HepG2 (cell line): ENCODE data around the gene SFTA2. TPM values are rescaled to one million over a fixed set of nuclear protein-coding genes. Genes with fewer than 3 reads are reported as not detected.

Source experiments
- ATF1 ChIP-seq: IDR thresholded peaks from 2 replicates; pipeline ENCODE4 v1.6.1; 2016; ENCODE audit warnings: mild to moderate bottlenecking, control low read depth
- ATF7-NPFF ChIP-seq: sonication (generic); formaldehyde crosslinking; IDR thresholded peaks from 2 replicates; pipeline ENCODE4 v1.8.1; 2023; ENCODE audit warnings: mild to moderate bottlenecking, low read depth, missing genetic modification reagents, moderate library complexity
- ELF4 ChIP-seq: sonication (generic); formaldehyde crosslinking; IDR thresholded peaks from 2 replicates; pipeline ENCODE4 v1.5.0; 2020; ENCODE audit warnings: missing genetic modification reagents, mild to moderate bottlenecking, moderate library complexity, borderline replicate concordance
- EP300 ChIP-seq, 3 experiments: sonication (generic) in 1 of 3; formaldehyde crosslinking in 1 of 3; IDR thresholded peaks; 2 replicates each; pipeline versions ENCODE4 v1.5.1 to v1.6.1; 2011 to 2020; ENCODE audit warnings: low read depth in 2 of 3, low read length in 2 of 3, borderline replicate concordance in 1 of 3, improper control_type of control experiment in 1 of 3, mild to moderate bottlenecking in 1 of 3, missing genetic modification reagents in 1 of 3, moderate library complexity in 1 of 3
- FOXO4 ChIP-seq: sonication (generic); formaldehyde crosslinking; conservative IDR thresholded peaks from 2 replicates; pipeline ENCODE4 v1.8.1; 2023; ENCODE audit warnings: missing genetic modification reagents
- KLF6 ChIP-seq: IDR thresholded peaks from 2 replicates; pipeline ENCODE4 v1.8.0; 2016; ENCODE audit warnings: missing biosample characterization, missing genetic modification reagents
- NKX3-1 ChIP-seq: sonication (generic); formaldehyde crosslinking; IDR thresholded peaks from 2 replicates; pipeline ENCODE4 v1.5.0; 2020; ENCODE audit warnings: missing genetic modification reagents
- PBX2 ChIP-seq: IDR thresholded peaks from 2 replicates; pipeline ENCODE4 v1.6.1; 2016; ENCODE audit warnings: control low read depth
- PPARG ChIP-seq: conservative IDR thresholded peaks from 2 replicates; pipeline ENCODE4 v1.6.1; 2016; ENCODE audit warnings: missing biosample characterization, missing genetic modification reagents
- SALL2 ChIP-seq: sonication (generic); formaldehyde crosslinking; IDR thresholded peaks from 2 replicates; pipeline ENCODE4 v1.8.1; 2023; ENCODE audit warnings: mild to moderate bottlenecking, missing genetic modification reagents, inconsistent platforms
- TAF1 ChIP-seq: sonication (generic); formaldehyde crosslinking; IDR thresholded peaks from 2 replicates; pipeline ENCODE4 v1.4.0; 2020; ENCODE audit warnings: missing genetic modification reagents
- ZNF224 ChIP-seq: sonication (generic); formaldehyde crosslinking; IDR thresholded peaks from 2 replicates; pipeline ENCODE4 v1.5.0; 2020; ENCODE audit warnings: mild to moderate bottlenecking, missing genetic modification reagents
- ZNF343 ChIP-seq: sonication (generic); formaldehyde crosslinking; IDR thresholded peaks from 2 replicates; pipeline ENCODE4 v1.4.0; 2020; ENCODE audit warnings: mild to moderate bottlenecking, missing genetic modification reagents
- ZNF383 ChIP-seq: sonication (generic); formaldehyde crosslinking; IDR thresholded peaks from 2 replicates; pipeline ENCODE4 v1.4.0; 2020; ENCODE audit warnings: missing genetic modification reagents, mild to moderate bottlenecking, borderline replicate concordance
- ZNF484 ChIP-seq: sonication (generic); formaldehyde crosslinking; IDR thresholded peaks from 2 replicates; pipeline ENCODE4 v1.5.1; 2020; ENCODE audit warnings: mild to moderate bottlenecking, low read depth, missing genetic modification reagents, borderline replicate concordance
- ZNF558 ChIP-seq: sonication (generic); formaldehyde crosslinking; IDR thresholded peaks from 2 replicates; pipeline ENCODE4 v1.9.0; 2022; ENCODE audit warnings: mild to moderate bottlenecking, missing genetic modification reagents, borderline replicate concordance
- ZNF563 ChIP-seq: sonication (generic); formaldehyde crosslinking; IDR thresholded peaks from 2 replicates; pipeline ENCODE4 v1.8.0; 2022; ENCODE audit warnings: mild to moderate bottlenecking, moderate library complexity, missing genetic modification reagents
- ZNF574 ChIP-seq: sonication (generic); formaldehyde crosslinking; IDR thresholded peaks from 2 replicates; pipeline ENCODE4 v1.4.0; 2020; ENCODE audit warnings: missing genetic modification reagents
- ZNF761 ChIP-seq: sonication (generic); formaldehyde crosslinking; conservative IDR thresholded peaks from 2 replicates; pipeline ENCODE4 v1.4.0; 2020; ENCODE audit warnings: mild to moderate bottlenecking, missing genetic modification reagents
- ZNF850 ChIP-seq: sonication (generic); formaldehyde crosslinking; conservative IDR thresholded peaks from 2 replicates; pipeline ENCODE4 v1.9.0; 2021; ENCODE audit warnings: mild to moderate bottlenecking, missing genetic modification reagents
- polyA plus RNA-seq, 8 experiments: library from polyadenylated mRNA; depleted of rRNA in 3 of 8; stranded (reverse) in 7 of 8; unstranded in 1 of 8; fragments of >200 nt; fragmentation: Illumina TruSeq in 4 of 8; extraction: Trizol in 4 of 8; gene quantifications; 2 replicates each; pipeline versions ENCODE4 v1.2.1 to v1.2.3, GENCODE V29; 2011 to 2016; ENCODE audit warnings: low read depth in 4 of 8, missing spikeins in 1 of 8, mixed read lengths in 1 of 8; ENCODE audit not compliant: insufficient read depth in 1 of 8
- total RNA-seq, 5 experiments: library from RNA; depleted of rRNA; stranded (reverse); fragments of >200 nt; fragmentation: Illumina TruSeq; extraction: Trizol; gene quantifications; 2 replicates each; pipeline ENCODE4 v1.2.3, GENCODE V29; 2016; ENCODE audit warnings: low read depth in 1 of 5
- TF ChIP-seq, protein P1 (sequence below): sonication (generic); formaldehyde crosslinking; IDR thresholded peaks from 2 replicates; pipeline ENCODE4 v1.4.0; 2020; ENCODE audit warnings: missing genetic modification reagents

SFTA2 gene
- total and polyA plus RNA-seq, 2 of the 13 experiments (the other 11 are each of a cell fraction or from before 2014, with no cell fraction given): not detected

DNA sequence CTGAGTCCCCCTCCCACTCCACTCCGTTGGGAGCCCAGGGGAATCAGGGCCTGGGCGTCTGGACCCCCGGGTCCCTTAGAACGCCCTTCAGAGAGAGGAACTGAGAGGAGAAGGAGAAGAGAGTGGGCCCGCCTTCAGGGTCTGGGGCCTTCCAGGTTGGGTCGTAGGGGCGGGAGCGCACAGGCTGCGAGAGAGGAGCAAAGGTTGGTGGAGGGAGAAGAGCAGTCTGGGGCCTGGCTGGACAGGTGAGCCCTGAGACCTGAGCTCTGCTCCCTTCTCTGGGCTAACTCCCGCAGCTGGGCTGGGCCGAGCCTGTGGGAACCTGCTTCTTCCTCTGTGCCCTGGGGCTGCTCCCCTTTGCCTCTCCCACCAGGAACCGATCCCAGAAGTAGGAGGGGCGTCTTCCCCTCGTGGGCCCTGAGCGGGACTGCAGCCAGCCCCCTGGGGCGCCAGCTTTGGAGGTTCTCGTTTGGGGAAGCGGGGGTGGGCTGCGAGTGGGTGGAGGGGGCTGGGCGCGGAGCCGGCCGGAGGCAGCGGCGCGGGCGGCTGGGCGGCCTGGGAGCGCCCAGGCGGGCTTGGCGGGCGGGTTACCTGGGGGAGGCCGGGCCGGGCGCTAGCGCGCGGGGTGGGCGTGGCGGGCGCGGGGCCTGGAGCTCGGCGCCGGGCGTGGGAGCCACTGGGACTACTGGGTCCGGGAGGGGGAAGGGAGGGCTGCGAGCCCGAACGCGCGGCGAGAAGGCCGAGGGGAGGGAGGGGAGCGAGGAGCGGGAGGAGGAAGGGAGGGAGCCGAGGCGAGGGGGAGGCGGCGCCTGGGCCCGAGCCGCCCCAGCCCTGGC is 48.1 kb downstream of the SFTA2 start, which contains the start of gene DDR1 (continued):
- TF ChIP-seq ZNF574 (CRISPR knock-in tag): no peak
- TF ChIP-seq EP300 (IDR thresholded peaks at IDR 0.05; ENCODE audit: low read depth in 2 of 2, low read length in 2 of 2): no peak
- no peak for TF ChIP-seq EP300 (CRISPR knock-in tag; IDR thresholded peaks at IDR 0.05; ENCODE audit: borderline replicate concordance)
- no peak for TF ChIP-seq ZNF850 (CRISPR knock-in tag)
- TF ChIP-seq TAF1 (CRISPR knock-in tag): peak; percentile 47; the same call in 1 of the 2 replicates
- 0 out of 2 replicates have a peak, but pooled peaks have one; percentile 11 for TF ChIP-seq ZNF563 (CRISPR knock-in tag)
- no peak for TF ChIP-seq PBX2
- TF ChIP-seq ZNF484 (CRISPR knock-in tag): no peak
- no peak for TF ChIP-seq ATF1
- TF ChIP-seq ZNF224 (CRISPR knock-in tag): no peak
- no peak for TF ChIP-seq ZNF761 (CRISPR knock-in tag)
- no peak; the same call in 1 of the 2 replicates for TF ChIP-seq ELF4 (CRISPR knock-in tag)
- TF ChIP-seq SALL2: no peak
- TF ChIP-seq PPARG: no peak
- TF ChIP-seq, protein P1, sequence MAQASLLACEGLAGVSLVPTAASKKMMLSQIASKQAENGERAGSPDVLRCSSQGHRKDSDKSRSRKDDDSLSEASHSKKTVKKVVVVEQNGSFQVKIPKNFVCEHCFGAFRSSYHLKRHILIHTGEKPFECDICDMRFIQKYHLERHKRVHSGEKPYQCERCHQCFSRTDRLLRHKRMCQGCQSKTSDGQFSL (CRISPR knock-in tag): no peak
- no peak for TF ChIP-seq NKX3-1
- no peak for TF ChIP-seq KLF6 (CRISPR knock-in tag)
- peak; percentile 77; the same call in 1 of the 2 replicates for TF ChIP-seq ZNF343 (CRISPR knock-in tag)
- TF ChIP-seq ZNF383 (CRISPR knock-in tag): 0 out of 2 replicates have a peak, but pooled peaks have one; percentile 57
- no peak for TF ChIP-seq FOXO4
- no peak for TF ChIP-seq ATF7-NPFF
- TF ChIP-seq ZNF558 (CRISPR knock-in tag): no peak
